ENCODE data around the gene C8A.

C8A gene

DNA sequence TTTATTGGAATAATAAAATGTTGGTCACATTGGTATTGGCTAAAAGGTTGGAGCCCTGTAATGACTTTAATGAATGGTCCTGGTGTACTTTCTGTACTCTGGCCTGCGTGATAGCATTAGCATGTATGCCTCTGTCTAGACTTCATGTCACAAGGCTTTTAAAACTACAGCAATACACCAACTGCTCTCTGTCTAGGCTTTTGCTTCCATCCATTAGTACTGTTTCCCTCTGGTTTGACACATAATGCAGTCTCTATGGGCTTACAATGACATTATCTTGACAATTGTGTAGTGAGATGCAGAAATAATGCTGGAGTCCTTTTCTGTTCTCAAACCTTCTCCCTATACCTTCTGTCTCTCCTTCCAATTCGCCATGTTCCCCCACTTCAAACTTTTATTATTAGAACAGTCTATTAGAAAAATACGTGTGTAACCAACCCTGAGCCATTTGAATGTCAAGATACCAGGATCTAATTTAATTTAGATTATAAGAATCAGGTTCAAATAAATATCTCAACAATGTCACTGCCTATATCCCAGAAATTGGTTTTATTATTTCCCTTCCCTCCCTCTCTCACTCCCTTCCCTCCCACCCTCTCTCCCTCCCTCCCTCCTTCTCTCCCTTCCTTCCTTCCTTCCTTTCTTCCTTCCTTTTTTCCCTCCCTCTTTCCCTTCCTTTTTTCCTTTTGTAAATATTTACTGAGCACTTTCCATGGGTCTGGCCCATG is 8.8 kb downstream of the C8A start:
- Histone ChIP-seq H3K27me3 (ENCODE audit: insufficient read depth, poor library complexity, severe bottlenecking) (no peaks in the 10 kb centered on the region), H3K27ac (replicated peaks) (no peak overlapping the region), H3K4me3 (replicated peaks; ENCODE audit: insufficient read depth, low read length) (no peak overlapping the region)
- no peak for TF ChIP-seq REST (IDR thresholded peaks at IDR 0.05; ENCODE audit: insufficient replicate concordance, low read depth)
- no peak for TF ChIP-seq POLR2AphosphoS5 (IDR thresholded peaks at IDR 0.05; ENCODE audit: low read depth)
- TF ChIP-seq GABPA (IDR thresholded peaks at IDR 0.05; ENCODE audit: low read depth): no peak
- TF ChIP-seq SPI1 (IDR thresholded peaks at IDR 0.05; ENCODE audit: borderline replicate concordance, low read depth): no peak
- DNase-seq (ENCODE audit: low read depth in 1 of 2, low spot score in 1 of 2): no peak

DNA sequence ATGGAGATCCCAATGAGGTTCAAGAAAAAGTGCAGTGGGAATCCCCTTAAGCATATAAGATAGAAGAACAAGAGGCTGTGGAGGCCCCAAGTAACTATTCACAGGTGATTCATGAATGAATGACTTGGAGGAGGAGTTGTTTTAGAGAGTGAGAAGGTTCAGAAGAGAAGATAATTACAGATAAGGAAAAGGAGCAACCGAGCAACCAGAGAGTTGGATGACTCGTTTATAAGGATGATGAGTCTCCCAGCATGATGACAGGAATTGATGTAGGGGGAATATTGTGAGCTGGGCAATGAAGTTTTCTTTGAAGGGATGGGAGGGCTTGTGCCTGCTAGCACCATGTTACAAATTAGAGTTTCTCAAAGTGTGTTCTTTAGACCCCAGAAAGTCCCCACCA is 9.8 kb downstream of the C8A start:
- no peak for DNase-seq (ENCODE audit: low read depth in 1 of 2, low spot score in 1 of 2)
- Histone ChIP-seq H3K27me3 (ENCODE audit: insufficient read depth, poor library complexity, severe bottlenecking) (no peaks in the 10 kb centered on the region), H3K27ac (replicated peaks) (no peak overlapping the region), H3K4me3 (replicated peaks; ENCODE audit: insufficient read depth, low read length) (no peak overlapping the region)
- TF ChIP-seq GABPA (IDR thresholded peaks at IDR 0.05; ENCODE audit: low read depth) (no peak), POLR2AphosphoS5 (IDR thresholded peaks at IDR 0.05; ENCODE audit: low read depth) (no peak), SPI1 (IDR thresholded peaks at IDR 0.05; ENCODE audit: borderline replicate concordance, low read depth) (no peak), REST (IDR thresholded peaks at IDR 0.05; ENCODE audit: insufficient replicate concordance, low read depth) (no peak)
- TF ChIP-seq, protein P1, sequence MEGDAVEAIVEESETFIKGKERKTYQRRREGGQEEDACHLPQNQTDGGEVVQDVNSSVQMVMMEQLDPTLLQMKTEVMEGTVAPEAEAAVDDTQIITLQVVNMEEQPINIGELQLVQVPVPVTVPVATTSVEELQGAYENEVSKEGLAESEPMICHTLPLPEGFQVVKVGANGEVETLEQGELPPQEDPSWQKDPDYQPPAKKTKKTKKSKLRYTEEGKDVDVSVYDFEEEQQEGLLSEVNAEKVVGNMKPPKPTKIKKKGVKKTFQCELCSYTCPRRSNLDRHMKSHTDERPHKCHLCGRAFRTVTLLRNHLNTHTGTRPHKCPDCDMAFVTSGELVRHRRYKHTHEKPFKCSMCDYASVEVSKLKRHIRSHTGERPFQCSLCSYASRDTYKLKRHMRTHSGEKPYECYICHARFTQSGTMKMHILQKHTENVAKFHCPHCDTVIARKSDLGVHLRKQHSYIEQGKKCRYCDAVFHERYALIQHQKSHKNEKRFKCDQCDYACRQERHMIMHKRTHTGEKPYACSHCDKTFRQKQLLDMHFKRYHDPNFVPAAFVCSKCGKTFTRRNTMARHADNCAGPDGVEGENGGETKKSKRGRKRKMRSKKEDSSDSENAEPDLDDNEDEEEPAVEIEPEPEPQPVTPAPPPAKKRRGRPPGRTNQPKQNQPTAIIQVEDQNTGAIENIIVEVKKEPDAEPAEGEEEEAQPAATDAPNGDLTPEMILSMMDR (IDR thresholded peaks at IDR 0.05; ENCODE audit: insufficient read depth, low read length): no peak

DNA sequence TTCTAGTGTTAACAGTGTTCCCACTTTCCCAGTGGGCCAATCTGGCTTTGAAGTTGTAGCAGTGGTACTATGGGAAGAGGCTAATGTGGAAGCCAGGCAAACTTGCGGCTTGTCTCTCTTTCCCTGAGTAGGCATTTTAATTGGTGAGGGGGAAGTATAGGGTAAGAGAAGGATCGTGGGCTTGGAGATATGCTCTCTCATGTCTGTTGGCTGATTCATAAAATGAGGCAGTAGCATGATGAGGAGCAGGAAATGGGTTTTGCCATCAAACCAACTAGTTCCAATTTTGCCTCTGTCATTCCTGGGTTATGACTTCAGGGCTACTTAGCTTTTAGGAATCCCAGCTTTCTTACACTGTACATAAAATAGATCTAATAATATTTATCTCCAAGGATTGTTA is 12.1 kb downstream of the C8A start:
- no peak for TF ChIP-seq REST (IDR thresholded peaks at IDR 0.05; ENCODE audit: insufficient replicate concordance, low read depth)
- TF ChIP-seq SPI1 (IDR thresholded peaks at IDR 0.05; ENCODE audit: borderline replicate concordance, low read depth): no peak
- TF ChIP-seq, protein P1 (IDR thresholded peaks at IDR 0.05; ENCODE audit: insufficient read depth, low read length): no peak
- TF ChIP-seq GABPA (IDR thresholded peaks at IDR 0.05; ENCODE audit: low read depth): no peak
- TF ChIP-seq POLR2AphosphoS5 (IDR thresholded peaks at IDR 0.05; ENCODE audit: low read depth): no peak
- Histone ChIP-seq H3K27ac (replicated peaks) (no peak overlapping the region), H3K4me3 (replicated peaks; ENCODE audit: insufficient read depth, low read length) (no peak overlapping the region), H3K27me3 (ENCODE audit: insufficient read depth, poor library complexity, severe bottlenecking) (no peaks in the 10 kb centered on the region)
- DNase-seq (ENCODE audit: low read depth in 1 of 2, low spot score in 1 of 2): no peak
